ENCODE results near the gene DLGAP1. TPM values are rescaled to one million over a fixed set of nuclear protein-coding genes. Genes with fewer than 3 reads are reported as not detected.

DLGAP1 gene
- total RNA-seq, 1 experiment from 2014 or later: 0.39 TPM

DNA sequence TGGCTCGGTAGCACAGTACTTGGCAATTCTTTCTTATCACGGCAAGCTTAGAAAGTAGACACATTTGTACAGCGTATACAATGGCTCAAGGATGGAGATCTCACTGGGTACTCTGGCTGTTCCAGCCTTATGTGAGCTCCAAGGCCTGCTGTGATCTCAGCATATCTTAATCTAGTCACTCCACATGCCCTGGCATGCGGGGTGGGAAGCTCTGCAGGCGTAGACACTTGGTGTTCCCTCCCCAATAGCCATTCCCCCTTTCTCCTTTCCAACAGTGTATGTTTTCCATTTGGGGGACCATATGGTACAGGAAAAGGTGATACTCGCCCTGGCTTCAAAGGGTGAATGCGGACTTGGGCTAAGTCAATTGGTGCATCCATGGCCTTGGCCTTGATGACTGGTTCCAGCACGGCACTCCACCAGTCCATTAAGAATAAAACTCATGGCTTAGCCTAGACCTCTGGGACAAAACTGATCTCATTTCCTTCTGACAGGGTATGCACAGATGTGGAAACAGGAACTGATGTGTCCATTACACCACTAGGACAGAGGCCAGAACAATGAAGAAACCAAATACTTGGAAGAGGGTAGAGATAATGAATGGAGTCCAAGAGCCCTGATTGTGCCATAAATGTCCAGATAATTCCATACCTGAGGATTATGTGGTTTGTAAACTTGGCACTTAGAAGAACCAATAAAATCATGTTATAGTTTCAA is 976.7 kb downstream of the DLGAP1 start:
- ChIA-PET RAD21 (ENCODE audit: low non-redundant PET in 1 of 2, low total read pairs in 2 of 2, uncharacterized antibody in 2 of 2, unreplicated experiment in 2 of 2) (no interaction called here), CTCF (interaction anchor here (1.1 kb wide), 1 partner anchor 24 kb away, joined by 3 read pairs; no protein-coding TSS in a partner anchor), POLR2A (no interaction called here)
- no peaks in the 10 kb centered on the region for H3K27me3 ChIP-seq (ENCODE audit: insufficient read depth, low read length)
- TF ChIP-seq POLR2A (IDR thresholded peaks at IDR 0.05; ENCODE audit: borderline replicate concordance, extremely low read depth, insufficient read depth, insufficient read length) (no peak), CBX3 (IDR thresholded peaks at IDR 0.05; ENCODE audit: low read depth) (no peak), EZH2 (IDR thresholded peaks at IDR 0.05) (no peak), ZNF274 (IDR thresholded peaks at IDR 0.05; ENCODE audit: low read depth, low read length) (no peak), CEBPB (IDR thresholded peaks at IDR 0.05; ENCODE audit: low read depth) (no peak), ZFX (IDR thresholded peaks at IDR 0.05) (no peak), JUND (IDR thresholded peaks at IDR 0.05) (no peak), EZH2phosphoT487 (IDR thresholded peaks at IDR 0.05; ENCODE audit: borderline replicate concordance) (no peak), SIN3A (IDR thresholded peaks at IDR 0.05; ENCODE audit: low read depth) (no peak), REST (IDR thresholded peaks at IDR 0.05; ENCODE audit: low read depth) (no peak), FOSL1 (IDR thresholded peaks at IDR 0.05; ENCODE audit: low read depth) (no peak), TCF7L2 (IDR thresholded peaks at IDR 0.05; ENCODE audit: borderline replicate concordance, extremely low read depth, insufficient read depth, insufficient read length) (no peak), YY1 (IDR thresholded peaks at IDR 0.05; ENCODE audit: extremely low read depth, insufficient replicate concordance, low read depth, low read length) (no peak)
- TF ChIP-seq, protein P1, sequence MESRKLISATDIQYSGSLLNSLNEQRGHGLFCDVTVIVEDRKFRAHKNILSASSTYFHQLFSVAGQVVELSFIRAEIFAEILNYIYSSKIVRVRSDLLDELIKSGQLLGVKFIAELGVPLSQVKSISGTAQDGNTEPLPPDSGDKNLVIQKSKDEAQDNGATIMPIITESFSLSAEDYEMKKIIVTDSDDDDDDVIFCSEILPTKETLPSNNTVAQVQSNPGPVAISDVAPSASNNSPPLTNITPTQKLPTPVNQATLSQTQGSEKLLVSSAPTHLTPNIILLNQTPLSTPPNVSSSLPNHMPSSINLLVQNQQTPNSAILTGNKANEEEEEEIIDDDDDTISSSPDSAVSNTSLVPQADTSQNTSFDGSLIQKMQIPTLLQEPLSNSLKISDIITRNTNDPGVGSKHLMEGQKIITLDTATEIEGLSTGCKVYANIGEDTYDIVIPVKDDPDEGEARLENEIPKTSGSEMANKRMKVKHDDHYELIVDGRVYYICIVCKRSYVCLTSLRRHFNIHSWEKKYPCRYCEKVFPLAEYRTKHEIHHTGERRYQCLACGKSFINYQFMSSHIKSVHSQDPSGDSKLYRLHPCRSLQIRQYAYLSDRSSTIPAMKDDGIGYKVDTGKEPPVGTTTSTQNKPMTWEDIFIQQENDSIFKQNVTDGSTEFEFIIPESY (IDR thresholded peaks at IDR 0.05; ENCODE audit: extremely low read depth, insufficient replicate concordance, low read length): no peak
- TF ChIP-seq, protein P2, sequence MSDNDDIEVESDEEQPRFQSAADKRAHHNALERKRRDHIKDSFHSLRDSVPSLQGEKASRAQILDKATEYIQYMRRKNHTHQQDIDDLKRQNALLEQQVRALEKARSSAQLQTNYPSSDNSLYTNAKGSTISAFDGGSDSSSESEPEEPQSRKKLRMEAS (IDR thresholded peaks at IDR 0.05): no peak
- TF ChIP-seq, protein P3, sequence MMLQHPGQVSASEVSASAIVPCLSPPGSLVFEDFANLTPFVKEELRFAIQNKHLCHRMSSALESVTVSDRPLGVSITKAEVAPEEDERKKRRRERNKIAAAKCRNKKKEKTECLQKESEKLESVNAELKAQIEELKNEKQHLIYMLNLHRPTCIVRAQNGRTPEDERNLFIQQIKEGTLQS (IDR thresholded peaks at IDR 0.05): no peak
- no peak overlapping the region for H3K27ac ChIP-seq (ENCODE audit: low read depth, low read length)
- ATAC-seq: no peak
- no peak overlapping the region for H2AFZ ChIP-seq (ENCODE audit: low read depth, low read length, poor library complexity, severe bottlenecking)
- H3K4me1 ChIP-seq (ENCODE audit: control insufficient read depth in 1 of 2, insufficient read depth in 2 of 2, low read length in 2 of 2): peaks cover 0 to 6% of the 10 kb centered on the region in 2 experiments; a peak in 1 of 4 replicates
- H3K9ac ChIP-seq (ENCODE audit: low read length): no peak overlapping the region
- DNase-seq (ENCODE audit: low read depth, low spot score): no peak
- no peak overlapping the region for H3K4me2 ChIP-seq (ENCODE audit: low read length)
- H3K9me3 ChIP-seq (ENCODE audit: control insufficient read depth in 1 of 2, insufficient read depth in 1 of 2, low read depth in 1 of 2, low read length in 2 of 2): no peaks in the 10 kb centered on the region
- H3K4me3 ChIP-seq (replicated peaks in 1 of 2; ENCODE audit: low read depth in 1 of 2, low read length in 2 of 2): no peak overlapping the region
- H3K36me3 ChIP-seq (ENCODE audit: control insufficient read depth in 1 of 2, insufficient read depth in 2 of 2, low read length in 2 of 2): no peaks in the 10 kb centered on the region
- intact Hi-C loops (cut with micrococcal nuclease): no loop called here
- no TSS peak for BruUV-seq (replicated peaks)
- H3K79me2 ChIP-seq (ENCODE audit: insufficient read depth, low read length): no peaks in the 10 kb centered on the region
- no peaks in the 10 kb centered on the region for H4K20me1 ChIP-seq (ENCODE audit: insufficient read depth)
- no peaks in the 10 kb centered on the region for H3K9me2 ChIP-seq (ENCODE audit: insufficient read depth)

Measured in HCT116 (cell line).